GM19043 (cell line): Measurements from ENCODE around the gene FTO.

Experiments used
- ATAC-seq: cut with Tn5 transposase; IDR thresholded peaks from one replicate; pipeline ENCODE4 v1.9.1; 2021; ENCODE audit warnings: low read depth; ENCODE audit not compliant: unreplicated experiment

FTO gene

GRCh38 chr16:53775821-53776431 is 72.0 kb downstream of the FTO start:
- ATAC-seq = no peak

- ATAC-seq = no peak
These were observed 75.2 kb downstream of the FTO start for GRCh38 chr16:53779186-53779585.

GRCh38 chr16:53780051-53780450 is 76.1 kb downstream of the FTO start:
- ATAC-seq = no peak

GRCh38 chr16:53781023-53781605 is 77.2 kb downstream of the FTO start:
- no peak for ATAC-seq

- ATAC-seq = no peak
These were observed 78.2 kb downstream of the FTO start for GRCh38 chr16:53782148-53782547.

- no peak for ATAC-seq
These were observed 80.3 kb downstream of the FTO start for GRCh38 chr16:53784291-53784690.

- no peak for ATAC-seq
These were observed 81.1 kb downstream of the FTO start for GRCh38 chr16:53785044-53785443.

- ATAC-seq = no peak
These were observed 82.0 kb downstream of the FTO start for GRCh38 chr16:53785916-53786315.

GRCh38 chr16:53787423-53787822 is 83.5 kb downstream of the FTO start:
- ATAC-seq = no peak

- no peak for ATAC-seq
These were observed 85.2 kb downstream of the FTO start for GRCh38 chr16:53789137-53789536.

- ATAC-seq = no peak
These were observed 88.4 kb downstream of the FTO start for GRCh38 chr16:53792161-53792951.

GRCh38 chr16:53803451-53803850 is 99.5 kb downstream of the FTO start:
- no peak for ATAC-seq

GRCh38 chr16:53803998-53804397 is 100.0 kb downstream of the FTO start:
- no peak for ATAC-seq

GRCh38 chr16:53804467-53804866 is 100.5 kb downstream of the FTO start:
- ATAC-seq = no peak

GRCh38 chr16:53805113-53805512 is 101.2 kb downstream of the FTO start:
- no peak for ATAC-seq

GRCh38 chr16:53805752-53806151 is 101.8 kb downstream of the FTO start:
- ATAC-seq = no peak

GRCh38 chr16:53809088-53809932 is 105.4 kb downstream of the FTO start:
- ATAC-seq = no peak

- no peak for ATAC-seq
These were observed 109.0 kb downstream of the FTO start for GRCh38 chr16:53812914-53813313.

- no peak for ATAC-seq
These were observed 110.8 kb downstream of the FTO start for GRCh38 chr16:53814801-53815200.

- no peak for ATAC-seq
These were observed 112.4 kb downstream of the FTO start for GRCh38 chr16:53816211-53816836.
